ENCODE measurements around the gene PATJ. TPM values are rescaled to one million over a fixed set of nuclear protein-coding genes. Genes with fewer than 3 reads are reported as not detected.

The PATJ gene
- total and polyA plus RNA-seq, 2 experiments from 2014 or later: 10.8 to 18.7 TPM

DNA sequence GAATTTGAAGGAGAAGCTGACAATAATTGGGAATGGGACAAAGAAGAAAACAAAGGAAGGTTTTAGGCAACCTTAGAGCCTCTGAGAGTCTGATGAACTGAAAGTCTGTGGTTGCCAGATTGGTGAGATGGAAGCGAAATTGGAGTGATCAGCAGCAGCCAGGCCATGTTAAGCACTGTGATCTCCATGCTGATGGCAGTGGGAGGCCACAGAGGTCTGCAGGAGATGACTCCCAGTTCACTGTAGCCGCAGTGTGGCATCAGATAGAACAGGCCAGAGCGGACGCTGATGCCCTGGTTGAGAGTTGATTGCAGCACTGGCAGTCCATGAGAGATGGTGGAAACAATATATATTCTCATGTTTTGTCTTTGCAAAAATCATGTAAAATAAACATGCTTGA lies 314.9 kb downstream of the PATJ start:
- no peak for DNase-seq (ENCODE audit: low read depth in 1 of 2, low spot score in 1 of 2)
- Histone ChIP-seq H3K27me3 (no peaks in the 10 kb centered on the region), H3K4me1 (ENCODE audit: low read depth) (peaks cover 12% of the 10 kb centered on the region), H3K4me3 (no peak overlapping the region), H3K9me3 (ENCODE audit: low read depth) (no peaks in the 10 kb centered on the region), H3K36me3 (no peaks in the 10 kb centered on the region), H3K27ac (no peak overlapping the region)
- TF ChIP-seq, protein P1, sequence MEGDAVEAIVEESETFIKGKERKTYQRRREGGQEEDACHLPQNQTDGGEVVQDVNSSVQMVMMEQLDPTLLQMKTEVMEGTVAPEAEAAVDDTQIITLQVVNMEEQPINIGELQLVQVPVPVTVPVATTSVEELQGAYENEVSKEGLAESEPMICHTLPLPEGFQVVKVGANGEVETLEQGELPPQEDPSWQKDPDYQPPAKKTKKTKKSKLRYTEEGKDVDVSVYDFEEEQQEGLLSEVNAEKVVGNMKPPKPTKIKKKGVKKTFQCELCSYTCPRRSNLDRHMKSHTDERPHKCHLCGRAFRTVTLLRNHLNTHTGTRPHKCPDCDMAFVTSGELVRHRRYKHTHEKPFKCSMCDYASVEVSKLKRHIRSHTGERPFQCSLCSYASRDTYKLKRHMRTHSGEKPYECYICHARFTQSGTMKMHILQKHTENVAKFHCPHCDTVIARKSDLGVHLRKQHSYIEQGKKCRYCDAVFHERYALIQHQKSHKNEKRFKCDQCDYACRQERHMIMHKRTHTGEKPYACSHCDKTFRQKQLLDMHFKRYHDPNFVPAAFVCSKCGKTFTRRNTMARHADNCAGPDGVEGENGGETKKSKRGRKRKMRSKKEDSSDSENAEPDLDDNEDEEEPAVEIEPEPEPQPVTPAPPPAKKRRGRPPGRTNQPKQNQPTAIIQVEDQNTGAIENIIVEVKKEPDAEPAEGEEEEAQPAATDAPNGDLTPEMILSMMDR (IDR thresholded peaks at IDR 0.05; ENCODE audit: low read depth, low read length): no peak

DNA sequence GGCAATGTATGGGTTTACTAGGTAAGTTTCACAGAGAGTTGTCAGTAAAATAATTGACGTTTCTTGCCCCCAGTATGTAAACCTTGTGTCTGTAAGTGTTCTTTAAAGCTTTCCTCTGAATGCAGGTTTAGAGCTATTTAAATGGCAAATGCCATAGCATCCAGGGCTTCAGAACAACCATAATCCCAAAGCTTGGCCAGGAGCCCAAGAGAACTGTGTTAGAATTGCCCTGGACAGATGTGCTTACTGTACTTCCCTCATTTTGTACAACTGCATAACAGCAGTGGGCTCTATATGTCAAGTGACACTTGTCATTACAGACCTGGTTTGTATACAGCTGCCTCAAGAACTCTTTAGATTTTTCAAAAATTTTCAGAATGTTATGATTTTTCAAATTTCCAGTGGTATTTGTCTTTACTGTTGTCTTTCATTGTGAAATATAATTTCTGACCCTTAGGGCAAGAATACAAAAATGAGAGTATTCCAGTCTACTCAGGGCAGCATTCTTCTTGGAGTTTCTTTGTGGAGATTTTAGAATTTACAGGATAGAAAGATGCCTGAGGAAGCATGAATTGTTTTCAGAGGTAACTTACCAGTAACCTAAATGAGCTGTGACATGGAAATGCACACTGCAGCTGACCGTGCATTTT lies 315.5 kb downstream of the PATJ start:
- peak overlapping the region; percentile 7 for H3K27ac ChIP-seq
- peaks cover 10% of the 10 kb centered on the region for H3K4me1 ChIP-seq (ENCODE audit: low read depth)
- H3K36me3 ChIP-seq: no peaks in the 10 kb centered on the region
- no peaks in the 10 kb centered on the region for H3K27me3 ChIP-seq
- H3K4me3 ChIP-seq: no peak overlapping the region
- DNase-seq (ENCODE audit: low read depth in 1 of 2, low spot score in 1 of 2): no peak
- TF ChIP-seq, protein P1 (IDR thresholded peaks at IDR 0.05; ENCODE audit: low read depth, low read length): no peak
- H3K9me3 ChIP-seq (ENCODE audit: low read depth): no peaks in the 10 kb centered on the region

DNA sequence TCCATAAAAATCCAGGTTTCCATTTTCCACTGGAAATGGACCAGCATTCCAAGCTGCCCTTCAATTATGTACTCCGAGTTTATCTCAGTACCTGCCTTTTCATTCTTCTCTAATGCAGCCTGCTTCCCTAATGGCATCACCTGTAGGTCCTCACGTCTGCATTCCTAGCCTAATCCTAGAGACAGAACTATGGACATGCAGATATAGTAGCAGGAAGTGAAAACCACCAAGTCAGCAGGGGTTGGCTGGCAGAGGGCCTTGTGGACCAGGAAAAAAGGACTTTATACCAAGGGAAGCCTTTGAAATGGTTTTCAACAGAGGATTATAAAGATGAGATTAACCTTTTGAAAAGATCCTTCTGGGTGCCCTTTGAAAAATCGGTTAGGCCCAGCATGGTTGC lies 316.7 kb downstream of the PATJ start:
- TF ChIP-seq, protein P1 (IDR thresholded peaks at IDR 0.05; ENCODE audit: low read depth, low read length): no peak
- no peak overlapping the region for H3K4me3 ChIP-seq
- no peaks in the 10 kb centered on the region for H3K9me3 ChIP-seq (ENCODE audit: low read depth)
- DNase-seq (ENCODE audit: low read depth in 1 of 2, low spot score in 1 of 2): no peak
- peak overlapping the region; percentile 7 for H3K27ac ChIP-seq
- H3K27me3 ChIP-seq: no peaks in the 10 kb centered on the region
- peaks cover 5% of the 10 kb centered on the region for H3K4me1 ChIP-seq (ENCODE audit: low read depth)
- H3K36me3 ChIP-seq: no peaks in the 10 kb centered on the region

DNA sequence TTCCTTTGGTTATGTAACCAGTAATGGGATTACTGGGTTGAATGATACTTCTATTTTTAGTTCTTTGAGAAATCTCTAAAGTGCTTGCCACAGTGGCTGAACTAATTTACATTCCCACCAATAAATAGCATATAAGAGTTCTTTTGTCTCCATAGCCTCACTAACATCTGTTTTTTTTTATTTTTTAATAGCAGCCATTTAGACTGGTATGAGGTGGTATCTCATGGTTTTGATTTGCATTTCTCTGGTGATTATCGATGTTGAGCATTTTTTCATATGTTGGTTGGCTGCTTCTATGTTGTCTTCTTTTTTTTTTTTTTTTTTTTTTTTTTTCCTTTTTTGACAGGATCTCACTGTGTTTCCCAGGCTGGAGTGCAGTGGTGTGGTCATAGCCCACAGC lies 319.8 kb downstream of the PATJ start:
- H3K27me3 ChIP-seq: no peaks in the 10 kb centered on the region
- no peak overlapping the region for H3K4me3 ChIP-seq

DNA sequence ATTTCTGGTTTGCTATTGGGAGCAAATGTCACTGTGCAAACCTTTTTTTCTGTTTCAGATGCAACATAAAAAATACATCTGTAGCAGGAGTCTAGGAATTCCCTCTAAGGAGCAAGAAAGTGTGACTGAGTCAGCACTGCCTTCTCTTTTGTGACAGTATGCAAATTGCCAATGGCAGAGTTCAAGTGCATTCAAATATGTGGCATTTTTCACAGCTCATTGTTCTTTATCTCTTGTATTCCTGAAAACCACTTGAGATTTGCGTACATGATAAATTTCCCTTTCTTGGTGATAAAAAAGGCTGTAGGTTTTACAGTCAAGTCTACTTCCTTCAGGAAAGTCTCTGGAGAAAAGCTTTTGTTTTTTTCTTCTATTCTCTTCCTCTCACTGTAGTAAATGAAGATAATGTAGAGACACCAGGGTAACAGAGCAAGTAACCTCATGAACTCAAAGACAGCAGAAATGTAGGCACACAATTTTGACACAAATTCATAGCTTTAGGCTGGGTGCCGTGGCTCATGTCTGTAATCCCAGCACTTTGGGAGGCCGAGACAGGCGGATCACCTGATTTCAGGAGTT lies 322.6 kb downstream of the PATJ start:
- DNase-seq (ENCODE audit: low read depth in 1 of 2, low spot score in 1 of 2): no peak
- Histone ChIP-seq H3K27ac (peak overlapping the region; percentile 63), H3K4me3 (no peak overlapping the region), H3K4me1 (ENCODE audit: low read depth) (peaks cover 22% of the 10 kb centered on the region), H3K27me3 (no peaks in the 10 kb centered on the region), H3K9me3 (ENCODE audit: low read depth) (no peaks in the 10 kb centered on the region), H3K36me3 (no peaks in the 10 kb centered on the region)
- TF ChIP-seq, protein P1 (IDR thresholded peaks at IDR 0.05; ENCODE audit: low read depth, low read length): no peak

More for the DNA sequence above, 319.8 kb downstream of the PATJ start:
- Histone ChIP-seq H3K4me1 (ENCODE audit: low read depth) (peaks cover 11% of the 10 kb centered on the region), H3K36me3 (no peaks in the 10 kb centered on the region), H3K9me3 (ENCODE audit: low read depth) (no peaks in the 10 kb centered on the region), H3K27ac (no peak overlapping the region)
- TF ChIP-seq, protein P1 (IDR thresholded peaks at IDR 0.05; ENCODE audit: low read depth, low read length): no peak
- no peak for DNase-seq (ENCODE audit: low read depth in 1 of 2, low spot score in 1 of 2)
